ENCODE measurements around the gene CLCN4.

CLCN4 gene

DNA sequence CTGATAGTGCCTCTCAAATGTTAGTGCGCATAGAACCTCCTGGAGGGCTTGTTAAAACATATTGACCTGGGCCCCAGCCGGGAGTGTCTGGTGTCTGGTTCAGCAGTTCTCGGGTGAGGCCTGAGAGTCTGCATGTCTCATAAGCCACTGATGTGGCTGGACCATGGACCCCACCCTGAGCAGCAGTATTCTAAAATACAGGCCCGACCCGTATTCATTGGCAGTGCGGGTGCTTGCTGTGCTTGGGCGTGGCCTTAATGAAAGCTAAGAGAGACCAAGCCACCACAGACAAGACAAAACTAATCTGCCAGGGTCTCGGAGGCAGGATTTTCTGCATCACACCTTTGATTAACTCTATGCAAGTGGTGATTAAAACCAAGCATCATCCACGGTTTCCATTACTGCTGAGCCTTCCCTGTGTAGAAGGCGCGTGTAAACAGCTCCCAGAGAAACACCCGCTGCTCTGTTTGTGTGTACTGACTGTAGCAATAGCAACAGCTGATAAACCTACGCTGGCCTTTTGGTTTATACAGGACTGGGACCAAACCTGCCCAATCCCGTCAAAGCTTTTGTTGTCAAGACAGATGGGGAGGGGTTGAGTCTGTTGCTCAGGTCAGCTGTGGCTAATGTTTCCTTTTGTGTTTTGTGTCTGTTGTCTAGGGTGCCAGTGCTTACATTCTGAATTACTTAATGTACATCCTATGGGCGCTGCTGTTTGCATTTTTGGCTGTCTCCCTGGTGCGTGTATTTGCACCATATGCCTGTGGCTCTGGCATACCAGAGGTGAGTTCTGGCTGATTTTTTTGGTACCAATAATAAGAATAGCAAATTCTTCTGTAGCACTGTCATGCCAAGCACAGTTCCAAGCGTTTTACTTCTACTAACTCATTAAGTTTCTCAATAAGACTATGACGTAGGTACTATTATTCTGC, 40.8 kb downstream of the CLCN4 start:
- Histone ChIP-seq H3K36me3 (ENCODE audit: insufficient read depth, low read length) (no peaks in the 10 kb centered on the region), H2AFZ (ENCODE audit: low read depth, low read length) (no peak overlapping the region), H3K4me1 (ENCODE audit: insufficient read depth, low read length) (peaks cover 7% of the 10 kb centered on the region), H3K27me3 (ENCODE audit: insufficient read depth, low read length) (no peaks in the 10 kb centered on the region), H3K9me3 (ENCODE audit: low read length) (no peaks in the 10 kb centered on the region), H3K4me3 (ENCODE audit: low read length) (no peak overlapping the region)

- Histone ChIP-seq H3K36me3 (ENCODE audit: insufficient read depth, low read length) (no peaks in the 10 kb centered on the region), H3K9me3 (ENCODE audit: low read length) (no peaks in the 10 kb centered on the region), H3K4me3 (ENCODE audit: low read length) (no peak overlapping the region), H3K4me1 (ENCODE audit: insufficient read depth, low read length) (peaks cover 7% of the 10 kb centered on the region), H2AFZ (ENCODE audit: low read depth, low read length) (no peak overlapping the region), H3K27me3 (ENCODE audit: insufficient read depth, low read length) (no peaks in the 10 kb centered on the region)
Measured at GRCh38 chrX:10198254-10198653, 41.5 kb downstream of the CLCN4 start.

GRCh38 chrX:10199212-10199611, 42.4 kb downstream of the CLCN4 start:
- Histone ChIP-seq H3K27me3 (ENCODE audit: insufficient read depth, low read length) (no peaks in the 10 kb centered on the region), H3K4me1 (ENCODE audit: insufficient read depth, low read length) (peaks cover 7% of the 10 kb centered on the region), H3K9me3 (ENCODE audit: low read length) (no peaks in the 10 kb centered on the region), H3K36me3 (ENCODE audit: insufficient read depth, low read length) (no peaks in the 10 kb centered on the region), H2AFZ (ENCODE audit: low read depth, low read length) (no peak overlapping the region), H3K4me3 (ENCODE audit: low read length) (no peak overlapping the region)

DNA sequence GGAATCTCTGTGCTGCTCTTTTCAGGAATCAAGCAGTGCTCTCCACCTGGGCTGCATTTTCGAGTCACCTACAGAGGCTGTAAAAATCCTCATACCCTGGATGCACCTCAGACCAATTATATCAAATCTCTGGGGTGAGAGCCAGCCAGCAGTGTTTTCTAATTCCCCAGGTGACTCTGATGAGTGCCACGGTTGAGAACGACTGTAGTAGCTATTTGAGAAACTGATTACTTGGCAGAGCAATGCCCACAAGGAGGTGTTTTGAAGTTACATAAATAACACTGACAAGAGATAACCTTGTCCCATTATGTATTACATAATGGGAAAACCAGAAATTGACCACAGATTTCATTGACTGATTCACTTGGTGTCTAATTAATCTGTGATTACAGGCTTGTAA, 46.8 kb downstream of the CLCN4 start:
- no peaks in the 10 kb centered on the region for H3K9me3 ChIP-seq (ENCODE audit: low read length)
- H3K36me3 ChIP-seq (ENCODE audit: insufficient read depth, low read length): no peaks in the 10 kb centered on the region
- no peaks in the 10 kb centered on the region for H3K4me1 ChIP-seq (ENCODE audit: insufficient read depth, low read length)
- H3K27me3 ChIP-seq (ENCODE audit: insufficient read depth, low read length): no peaks in the 10 kb centered on the region
- no peak overlapping the region for H3K4me3 ChIP-seq (ENCODE audit: low read length)
- H2AFZ ChIP-seq (ENCODE audit: low read depth, low read length): no peak overlapping the region

- Histone ChIP-seq H2AFZ (ENCODE audit: low read depth, low read length) (no peak overlapping the region), H3K36me3 (ENCODE audit: insufficient read depth, low read length) (no peaks in the 10 kb centered on the region), H3K9me3 (ENCODE audit: low read length) (no peaks in the 10 kb centered on the region), H3K27me3 (ENCODE audit: insufficient read depth, low read length) (no peaks in the 10 kb centered on the region), H3K4me1 (ENCODE audit: insufficient read depth, low read length) (no peaks in the 10 kb centered on the region), H3K4me3 (ENCODE audit: low read length) (no peak overlapping the region)
Measured at GRCh38 chrX:10206317-10206716, 49.5 kb downstream of the CLCN4 start.

GRCh38 chrX:10208281-10208856, 51.6 kb downstream of the CLCN4 start:
- Histone ChIP-seq H3K9me3 (ENCODE audit: low read length) (no peaks in the 10 kb centered on the region), H3K27me3 (ENCODE audit: insufficient read depth, low read length) (no peaks in the 10 kb centered on the region), H2AFZ (ENCODE audit: low read depth, low read length) (no peak overlapping the region), H3K4me3 (ENCODE audit: low read length) (no peak overlapping the region), H3K4me1 (ENCODE audit: insufficient read depth, low read length) (no peaks in the 10 kb centered on the region), H3K36me3 (ENCODE audit: insufficient read depth, low read length) (no peaks in the 10 kb centered on the region)

DNA sequence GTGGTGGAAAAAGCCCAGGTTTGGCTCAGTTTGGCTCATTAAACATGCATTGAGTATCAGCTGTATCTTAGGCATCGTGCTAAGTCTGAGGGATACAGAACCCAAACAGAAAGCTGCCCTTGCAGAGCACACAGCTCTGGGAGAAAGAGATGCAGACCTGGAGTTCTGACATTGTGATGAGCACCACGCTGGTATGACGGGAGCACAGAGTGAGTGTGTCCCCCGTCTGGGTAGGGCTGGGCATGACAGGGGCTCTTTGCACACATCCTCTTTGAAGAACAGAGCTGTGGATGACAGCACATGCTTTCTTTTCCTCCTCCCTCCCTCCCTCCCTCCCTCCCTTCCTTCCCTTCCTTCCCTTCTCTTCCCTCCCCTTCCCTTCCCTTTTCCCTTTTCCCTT, 52.2 kb downstream of the CLCN4 start:
- H3K36me3 ChIP-seq (ENCODE audit: insufficient read depth, low read length): no peaks in the 10 kb centered on the region
- no peaks in the 10 kb centered on the region for H3K9me3 ChIP-seq (ENCODE audit: low read length)
- H2AFZ ChIP-seq (ENCODE audit: low read depth, low read length): no peak overlapping the region
- no peaks in the 10 kb centered on the region for H3K27me3 ChIP-seq (ENCODE audit: insufficient read depth, low read length)
- no peak overlapping the region for H3K4me3 ChIP-seq (ENCODE audit: low read length)
- no peaks in the 10 kb centered on the region for H3K4me1 ChIP-seq (ENCODE audit: insufficient read depth, low read length)

DNA sequence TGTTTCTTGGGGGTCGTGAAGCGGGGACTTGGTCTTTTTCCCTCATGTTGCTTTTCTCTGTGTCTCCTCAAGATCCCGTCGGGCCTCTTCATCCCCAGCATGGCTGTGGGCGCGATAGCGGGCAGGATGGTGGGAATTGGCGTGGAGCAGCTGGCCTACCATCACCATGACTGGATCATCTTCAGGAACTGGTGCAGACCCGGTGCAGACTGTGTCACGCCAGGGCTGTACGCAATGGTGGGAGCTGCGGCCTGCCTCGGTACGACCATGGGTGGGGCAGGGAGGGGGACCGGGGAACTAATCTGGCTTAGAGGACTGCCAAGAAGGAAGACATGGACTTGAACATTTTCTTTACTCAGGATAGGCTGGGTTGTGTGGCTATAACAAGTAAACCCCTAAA, 55.6 kb downstream of the CLCN4 start:
- no peak overlapping the region for H3K4me3 ChIP-seq (ENCODE audit: low read length)

DNA sequence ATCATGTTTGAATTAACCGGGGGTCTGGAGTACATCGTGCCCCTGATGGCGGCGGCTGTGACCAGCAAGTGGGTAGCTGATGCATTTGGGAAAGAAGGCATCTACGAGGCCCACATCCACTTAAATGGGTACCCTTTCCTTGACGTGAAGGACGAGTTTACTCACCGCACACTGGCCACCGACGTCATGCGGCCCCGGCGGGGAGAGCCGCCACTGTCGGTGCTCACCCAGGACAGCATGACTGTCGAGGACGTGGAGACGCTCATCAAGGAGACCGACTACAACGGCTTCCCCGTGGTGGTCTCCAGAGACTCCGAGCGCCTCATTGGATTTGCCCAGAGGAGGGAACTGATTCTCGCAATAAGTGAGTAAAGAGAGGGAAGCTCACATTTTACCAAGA, 56.9 kb downstream of the CLCN4 start:
- Histone ChIP-seq H3K27me3 (ENCODE audit: insufficient read depth, low read length) (no peaks in the 10 kb centered on the region), H3K36me3 (ENCODE audit: insufficient read depth, low read length) (no peaks in the 10 kb centered on the region), H3K9me3 (ENCODE audit: low read length) (no peaks in the 10 kb centered on the region), H2AFZ (ENCODE audit: low read depth, low read length) (no peak overlapping the region), H3K4me1 (ENCODE audit: insufficient read depth, low read length) (no peaks in the 10 kb centered on the region), H3K4me3 (ENCODE audit: low read length) (no peak overlapping the region)

More for the DNA sequence above, 55.6 kb downstream of the CLCN4 start:
- no peaks in the 10 kb centered on the region for H3K4me1 ChIP-seq (ENCODE audit: insufficient read depth, low read length)
- no peak overlapping the region for H2AFZ ChIP-seq (ENCODE audit: low read depth, low read length)
- H3K27me3 ChIP-seq (ENCODE audit: insufficient read depth, low read length): no peaks in the 10 kb centered on the region
- no peaks in the 10 kb centered on the region for H3K9me3 ChIP-seq (ENCODE audit: low read length)
- no peaks in the 10 kb centered on the region for H3K36me3 ChIP-seq (ENCODE audit: insufficient read depth, low read length)

- Histone ChIP-seq H3K9me3 (ENCODE audit: low read length) (no peaks in the 10 kb centered on the region), H3K4me3 (ENCODE audit: low read length) (no peak overlapping the region), H2AFZ (ENCODE audit: low read depth, low read length) (no peak overlapping the region), H3K27me3 (ENCODE audit: insufficient read depth, low read length) (no peaks in the 10 kb centered on the region), H3K36me3 (ENCODE audit: insufficient read depth, low read length) (no peaks in the 10 kb centered on the region), H3K4me1 (ENCODE audit: insufficient read depth, low read length) (no peaks in the 10 kb centered on the region)
Measured at GRCh38 chrX:10216208-10216607, 59.4 kb downstream of the CLCN4 start.

- peaks cover 3% of the 10 kb centered on the region for H3K4me1 ChIP-seq (ENCODE audit: insufficient read depth, low read length)
Measured at GRCh38 chrX:10217198-10217597, 60.4 kb downstream of the CLCN4 start.

DNA sequence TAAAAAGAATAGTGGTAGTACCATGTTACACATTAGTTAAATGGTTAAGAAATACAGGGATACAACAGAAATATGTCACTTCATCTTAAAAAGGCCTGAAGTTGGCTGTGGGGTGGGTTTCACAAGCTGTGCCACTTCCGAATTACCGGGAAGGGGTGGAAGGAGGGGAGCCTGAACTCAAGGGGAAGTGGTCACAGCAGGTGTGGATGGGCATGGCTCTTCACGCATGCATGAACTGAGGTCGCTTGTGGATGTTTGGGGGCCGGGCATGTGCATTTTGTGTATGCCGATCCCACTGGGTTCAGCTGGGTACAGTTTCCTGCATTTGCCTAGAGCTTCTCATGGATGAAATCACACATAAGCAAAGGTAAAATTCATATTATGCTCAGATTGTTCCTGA, 64.9 kb downstream of the CLCN4 start:
- no peaks in the 10 kb centered on the region for H3K36me3 ChIP-seq (ENCODE audit: insufficient read depth, low read length)
- peaks cover 2% of the 10 kb centered on the region for H3K9me3 ChIP-seq (ENCODE audit: low read length)
- peaks cover 3% of the 10 kb centered on the region for H3K4me1 ChIP-seq (ENCODE audit: insufficient read depth, low read length)
- no peaks in the 10 kb centered on the region for H3K27me3 ChIP-seq (ENCODE audit: insufficient read depth, low read length)
- no peak overlapping the region for H2AFZ ChIP-seq (ENCODE audit: low read depth, low read length)
- no peak overlapping the region for H3K4me3 ChIP-seq (ENCODE audit: low read length)

More at GRCh38 chrX:10217198-10217597, 60.4 kb downstream of the CLCN4 start:
- Histone ChIP-seq H3K4me3 (ENCODE audit: low read length) (no peak overlapping the region), H3K9me3 (ENCODE audit: low read length) (no peaks in the 10 kb centered on the region), H2AFZ (ENCODE audit: low read depth, low read length) (no peak overlapping the region), H3K27me3 (ENCODE audit: insufficient read depth, low read length) (no peaks in the 10 kb centered on the region), H3K36me3 (ENCODE audit: insufficient read depth, low read length) (no peaks in the 10 kb centered on the region)

- H2AFZ ChIP-seq (ENCODE audit: low read depth, low read length): no peak overlapping the region
- H3K36me3 ChIP-seq (ENCODE audit: insufficient read depth, low read length): no peaks in the 10 kb centered on the region
- H3K9me3 ChIP-seq (ENCODE audit: low read length): peaks cover 2% of the 10 kb centered on the region
- H3K27me3 ChIP-seq (ENCODE audit: insufficient read depth, low read length): no peaks in the 10 kb centered on the region
- H3K4me1 ChIP-seq (ENCODE audit: insufficient read depth, low read length): peaks cover 3% of the 10 kb centered on the region
- no peak overlapping the region for H3K4me3 ChIP-seq (ENCODE audit: low read length)
Measured at GRCh38 chrX:10223276-10223675, 66.5 kb downstream of the CLCN4 start.
